IPS-NIHi7 (cell line): ENCODE data around the gene TGM4.
"Not testable (repeated sequence)": the region's sequence is repeated elsewhere in the genome, so short reads cannot be mapped to it uniquely, and the experiment has no call there.

ENCODE experiments used
- DNase-seq: peaks from one replicate; pipeline ENCODE4 v3.0.0; 2012; ENCODE audit warnings: mixed read lengths; ENCODE audit errors: extremely low spot score

TGM4 gene

DNA sequence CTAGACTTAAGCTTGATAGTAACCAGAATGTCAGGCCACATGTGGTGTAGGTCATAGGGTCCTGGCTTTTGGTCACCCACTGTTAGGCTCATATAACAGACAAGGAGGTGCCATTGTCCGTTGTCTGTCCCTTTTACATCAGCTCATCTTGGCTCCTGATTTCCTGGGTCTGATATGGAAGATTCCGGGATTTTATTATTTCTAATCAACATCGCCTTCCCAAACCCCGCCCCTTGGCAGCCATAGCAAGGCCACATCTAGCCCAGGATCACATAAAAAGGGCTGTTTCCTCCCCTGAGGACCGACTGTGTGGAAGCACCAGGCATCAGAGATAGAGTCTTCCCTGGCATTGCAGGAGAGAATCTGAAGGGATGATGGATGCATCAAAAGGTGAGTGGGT, at the start of gene TGM4:
TGM4 (plus strand) TSS at position 301 of the 400 bp plus-strand sequence; CDS start at position 372, 71 bp downstream.
- DNase-seq, result no peak

DNA sequence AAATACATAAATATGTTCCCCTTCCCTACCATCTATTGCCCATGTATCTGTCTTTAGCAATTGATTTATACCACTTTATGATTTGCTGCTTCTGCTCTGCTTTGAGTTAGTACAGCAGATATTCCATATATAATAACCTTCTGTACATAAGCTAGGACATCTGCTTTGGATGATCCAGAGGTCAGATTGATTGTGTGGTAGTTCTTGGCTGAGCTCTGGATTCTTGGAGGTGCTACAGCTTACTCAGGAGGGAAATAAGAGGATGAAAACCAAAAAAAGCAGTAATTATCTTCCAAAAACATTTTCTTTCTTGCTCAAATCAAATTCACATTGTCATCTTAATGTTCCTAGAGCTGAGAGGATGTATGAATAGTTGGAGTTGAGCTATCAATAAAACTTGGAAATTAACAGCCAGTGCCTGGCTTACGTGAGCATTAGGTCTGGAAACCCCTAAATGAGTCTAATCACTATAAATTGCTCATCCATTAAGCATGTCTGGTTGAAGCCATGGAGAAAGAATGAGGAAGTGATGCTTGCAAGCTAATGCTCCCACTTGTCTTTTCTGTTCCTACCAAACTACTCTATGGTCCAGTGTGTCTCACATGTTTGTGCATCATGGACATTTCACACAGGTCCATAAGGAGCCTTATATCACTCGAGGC, 49.0 kb upstream of the TGM4 start:
- DNase-seq, result no peak

DNA sequence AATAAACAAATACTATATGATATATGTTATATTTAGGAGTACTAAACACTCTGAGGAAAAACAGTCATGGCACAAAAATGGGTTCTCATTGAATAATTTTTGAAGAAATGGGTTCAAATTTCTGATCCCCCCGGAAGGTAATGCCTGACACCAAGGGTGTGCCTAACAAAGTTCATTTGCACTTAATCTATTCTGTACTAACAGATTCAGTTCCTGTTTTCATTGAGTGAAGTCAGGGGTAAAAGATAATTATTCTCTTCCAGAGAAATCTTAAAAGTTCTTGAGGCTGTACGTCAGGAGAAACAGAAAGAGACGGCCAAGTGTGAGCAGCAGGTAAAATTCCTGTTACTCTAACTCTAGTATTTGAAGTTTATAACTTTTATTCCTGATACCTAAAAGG, 47.2 kb upstream of the TGM4 start:
- no peak for DNase-seq

DNA sequence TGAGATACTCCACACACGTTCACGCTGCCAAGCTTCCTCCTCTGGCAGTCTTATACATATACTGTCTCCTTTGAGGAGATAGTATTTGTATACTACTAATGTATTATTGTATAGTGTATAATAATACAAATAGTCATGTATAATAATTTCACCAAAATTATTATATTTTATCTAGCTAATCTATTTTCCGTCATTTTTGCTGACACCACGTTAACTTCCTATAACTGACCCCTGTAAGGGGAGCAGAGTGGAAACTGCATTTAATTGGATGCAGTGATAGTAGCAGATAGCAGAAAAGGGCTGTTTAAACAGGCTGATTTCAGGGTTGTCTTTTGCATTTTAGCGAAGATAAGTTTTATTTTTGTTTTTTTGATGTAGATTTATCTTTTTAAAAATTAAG, 43.2 kb upstream of the TGM4 start:
- DNase-seq, result no peak

DNA sequence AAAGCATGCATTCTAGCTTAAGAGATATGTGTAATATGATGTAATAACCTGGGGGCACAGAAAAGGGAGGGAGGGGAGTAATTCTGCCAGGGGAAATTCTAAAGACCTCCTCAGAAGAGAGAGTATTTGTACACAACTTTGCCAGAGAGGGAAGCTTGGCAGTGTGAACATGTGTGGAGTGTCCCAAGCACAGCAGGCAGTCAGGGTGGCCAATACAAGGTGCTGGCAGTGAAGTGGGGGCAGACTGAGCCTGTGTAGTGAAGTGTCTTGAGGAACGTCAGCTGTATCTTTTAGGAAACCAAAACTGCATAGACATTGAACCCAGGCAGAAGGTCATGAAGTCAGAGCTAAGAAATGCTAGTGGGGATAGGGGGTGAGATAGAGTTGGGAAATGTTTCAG, 42.4 kb upstream of the TGM4 start:
- no peak for DNase-seq

DNA sequence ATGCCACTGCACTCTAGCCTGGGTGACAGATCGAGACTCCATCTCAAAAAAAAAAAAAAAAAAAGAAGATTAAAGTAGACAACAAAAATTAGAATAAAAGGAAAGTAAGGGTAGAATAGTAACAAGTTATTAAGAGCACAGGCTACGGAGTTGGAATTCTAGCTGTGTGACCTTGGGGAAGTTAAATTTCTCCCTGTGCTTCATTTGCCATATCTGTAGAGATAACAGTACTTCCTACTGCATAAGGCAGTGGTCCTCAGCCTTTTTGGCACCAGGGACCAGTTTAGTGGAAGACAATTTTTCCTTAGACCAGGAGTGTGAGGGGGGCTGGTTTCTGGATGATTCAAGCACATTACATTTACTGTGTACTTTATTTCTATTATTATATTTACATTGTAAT, 41.4 kb upstream of the TGM4 start:
- no peak for DNase-seq

DNA sequence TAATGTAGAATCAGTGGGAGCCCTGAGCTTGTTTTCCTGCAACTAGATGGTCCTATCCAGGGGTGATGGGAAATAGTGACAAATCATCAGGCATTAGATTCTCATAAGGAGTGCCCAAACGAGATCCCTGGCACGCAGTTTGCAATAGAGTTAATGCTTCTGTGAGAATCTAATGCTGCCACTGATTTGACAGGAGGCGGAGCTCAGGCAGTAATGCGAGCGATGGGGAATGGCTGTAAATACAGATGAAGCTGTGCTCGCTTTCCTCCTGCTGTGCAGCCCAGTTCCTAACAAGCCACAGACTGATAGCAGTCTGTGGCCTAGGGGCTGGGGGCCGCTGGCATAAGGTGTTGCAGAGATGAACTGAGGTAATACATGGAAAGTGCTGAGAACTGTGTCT, 41.0 kb upstream of the TGM4 start:
- DNase-seq, result no peak

DNA sequence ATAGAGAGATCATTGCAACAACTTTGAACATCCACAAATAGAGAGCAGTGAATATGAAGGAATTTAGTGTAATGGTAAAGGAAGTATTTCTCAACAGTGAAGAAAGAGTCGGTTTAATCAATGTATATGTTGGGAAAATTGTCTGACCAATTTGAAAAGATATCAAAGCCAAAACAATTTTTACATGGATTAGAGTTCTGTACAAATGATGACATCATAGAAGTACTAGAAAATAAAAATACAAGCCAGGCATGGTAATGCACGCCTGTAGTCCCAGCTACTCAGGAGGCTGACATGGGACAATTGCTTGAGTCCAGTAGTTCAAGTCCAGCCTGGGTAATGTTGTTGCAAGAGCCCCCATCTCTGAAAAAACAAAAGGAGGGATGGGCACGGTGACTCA, 38.7 kb upstream of the TGM4 start:
- no peak for DNase-seq

DNA sequence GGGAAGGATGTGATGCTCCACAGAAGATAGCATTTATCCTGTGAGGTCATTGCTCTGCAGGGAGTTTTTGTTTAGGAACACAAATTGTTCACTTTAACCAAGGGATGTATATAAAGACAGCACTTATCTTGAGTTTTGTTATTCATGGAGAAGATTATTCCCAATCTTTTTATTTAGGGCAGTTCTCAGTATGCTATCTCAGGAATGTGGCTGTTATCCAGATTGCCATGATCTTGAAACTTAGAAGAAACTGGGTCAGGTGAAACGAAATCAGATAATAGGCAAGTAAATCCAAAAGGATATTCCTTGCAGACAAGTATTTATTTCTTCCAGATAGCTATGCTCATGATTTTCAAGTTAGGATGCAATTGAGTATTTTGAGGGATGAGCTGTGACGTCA, 32.0 kb upstream of the TGM4 start:
- no peak for DNase-seq

DNA sequence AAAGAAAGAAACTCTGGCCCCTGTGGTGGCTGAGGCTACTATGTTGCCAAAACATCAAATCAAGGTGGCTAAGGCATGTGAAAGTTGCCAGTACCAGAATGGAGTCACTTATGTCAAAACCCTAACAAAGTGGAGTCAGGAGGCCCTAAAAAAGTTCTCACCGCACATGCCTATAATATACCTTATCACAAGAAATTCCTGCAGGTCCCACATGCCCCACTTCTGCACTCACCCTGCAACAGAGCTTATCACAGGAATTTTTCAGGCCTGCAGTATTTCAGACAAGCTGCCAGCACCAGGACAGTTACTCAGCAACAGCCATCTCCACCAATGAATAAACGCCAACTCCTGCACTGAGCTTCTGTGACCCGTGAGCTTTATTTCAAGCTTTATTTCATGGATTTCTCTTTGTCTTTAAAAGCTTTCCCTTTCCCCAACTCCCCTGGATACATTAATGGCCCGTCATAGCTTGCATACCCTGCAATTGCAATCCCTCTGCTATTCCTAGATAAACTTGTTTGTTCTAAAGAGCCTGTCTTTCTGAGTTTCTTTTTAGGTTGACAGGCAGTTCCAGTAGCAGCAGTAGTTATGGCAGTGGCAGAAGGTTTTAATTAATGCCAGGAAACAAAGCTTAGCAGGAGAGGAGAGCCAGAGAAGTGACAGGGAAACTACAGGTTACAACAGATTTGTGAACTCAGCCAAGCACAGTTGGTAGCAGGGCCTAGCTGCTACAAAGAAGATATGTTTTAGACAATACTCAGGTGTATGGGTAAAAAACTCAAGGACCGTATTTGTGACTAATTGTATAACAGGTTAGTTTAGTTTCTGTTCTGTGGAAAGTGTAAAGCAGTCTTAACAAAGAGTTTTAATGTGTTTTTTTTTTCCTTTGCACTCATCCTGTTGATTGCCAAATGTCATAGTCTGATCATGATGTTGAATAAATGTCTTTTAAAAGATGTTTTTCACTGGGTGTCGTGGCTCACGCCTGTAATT, 28.6 kb upstream of the TGM4 start:
- no peak for DNase-seq

DNA sequence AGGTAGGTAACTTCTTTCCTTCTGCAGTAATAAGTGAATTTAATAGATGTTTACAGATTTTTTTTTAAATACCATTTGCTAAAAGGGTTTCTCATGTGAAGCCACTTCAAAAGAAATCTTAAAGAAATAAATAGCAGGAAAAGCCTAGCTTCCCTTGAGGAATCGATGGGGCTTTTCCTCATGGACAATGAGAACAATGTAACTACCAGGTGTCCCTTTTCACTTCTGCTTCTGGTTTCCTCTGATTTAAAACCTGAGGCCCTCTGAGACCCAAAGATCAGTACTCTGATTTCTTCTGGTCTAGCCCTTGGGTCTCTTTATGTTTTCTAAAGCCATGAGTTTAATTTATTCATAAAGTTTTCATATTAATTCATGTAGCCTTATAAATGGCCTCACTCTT, 25.8 kb upstream of the TGM4 start:
- no peak for DNase-seq

DNA sequence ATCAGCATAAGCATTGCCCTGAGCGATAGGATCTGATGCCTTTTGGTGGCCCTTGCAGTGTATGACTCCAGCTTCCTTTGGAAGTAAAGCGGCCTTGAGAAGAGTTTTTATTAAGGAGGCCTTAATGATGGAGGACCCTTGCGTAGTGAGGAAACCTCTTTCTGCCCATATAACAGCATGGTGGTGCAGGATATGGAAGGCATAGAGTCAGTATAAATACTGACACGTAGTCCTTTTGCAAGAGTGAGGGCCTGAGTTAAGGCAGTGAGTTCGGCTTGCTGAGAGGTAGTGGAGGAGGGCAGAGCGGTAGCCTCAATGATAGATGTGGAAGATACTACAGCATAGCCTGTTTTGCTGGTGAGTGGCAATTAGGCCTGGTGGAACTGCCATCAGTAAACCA, 17.7 kb upstream of the TGM4 start:
- not testable (repeated sequence) for DNase-seq

DNA sequence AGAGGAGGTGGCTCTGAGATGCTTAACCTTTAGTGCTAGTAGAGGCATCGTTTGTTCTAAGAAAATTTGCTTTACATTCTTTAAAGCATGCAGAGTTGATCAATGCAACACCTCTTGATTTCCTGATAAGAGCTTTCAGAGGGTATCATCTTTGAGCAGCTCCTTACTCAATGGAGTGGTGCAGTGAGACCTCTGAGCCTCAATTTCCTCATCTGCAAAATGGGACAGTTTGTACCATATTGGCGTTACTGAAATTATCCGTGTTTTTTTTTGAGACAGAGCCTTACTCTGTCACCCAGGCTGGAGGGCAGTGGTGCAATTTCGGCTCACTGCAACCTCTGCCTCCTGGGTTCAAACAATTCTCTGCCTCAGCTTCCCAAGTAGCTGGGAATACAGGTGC, 14.3 kb upstream of the TGM4 start:
- no peak for DNase-seq

DNA sequence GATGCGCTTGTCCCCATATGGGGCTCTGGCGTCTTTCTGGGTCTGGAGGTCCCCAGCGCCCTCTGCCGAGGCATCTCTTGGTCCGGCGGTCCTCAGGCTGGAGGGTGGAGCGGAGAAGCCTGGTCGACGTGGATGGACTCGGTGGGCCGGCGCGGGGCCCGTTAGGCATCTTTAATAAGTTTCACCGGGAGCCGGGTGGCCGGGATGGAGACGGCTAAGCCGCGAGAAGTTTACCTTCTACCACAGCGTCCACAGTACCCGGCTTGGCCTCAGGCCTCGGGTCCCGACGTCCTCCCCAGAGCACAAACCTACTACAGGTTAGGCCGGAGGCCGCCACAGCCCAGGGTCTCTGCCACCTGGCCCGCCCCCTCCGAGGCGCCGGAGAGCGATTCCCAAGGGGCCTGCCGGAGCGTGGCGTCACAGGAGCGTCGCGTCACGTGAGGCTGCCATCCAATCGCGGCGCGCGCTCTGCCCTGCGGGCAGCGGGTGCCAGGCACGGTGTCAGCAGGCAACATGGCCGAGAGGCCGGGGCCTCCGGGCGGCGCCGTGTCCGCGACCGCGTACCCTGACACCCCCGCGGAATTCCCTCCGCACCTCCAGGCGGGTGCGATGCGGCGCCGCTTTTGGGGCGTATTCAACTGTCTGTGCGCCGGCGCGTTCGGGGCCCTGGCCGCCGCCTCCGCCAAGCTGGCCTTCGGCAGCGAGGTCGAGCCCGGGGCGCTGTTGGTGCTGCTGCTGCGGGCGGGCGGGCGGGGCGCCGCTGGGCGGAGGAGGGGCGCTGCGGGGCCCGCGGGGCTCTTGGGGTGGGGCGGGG, 12.8 kb upstream of the TGM4 start, which contains the start of gene TMEM42:
TMEM42 (plus strand) TSS at position 501 of the 814 bp plus-strand sequence; CDS start at position 514, 13 bp downstream.
- DNase-seq, result peak; percentile 98

DNA sequence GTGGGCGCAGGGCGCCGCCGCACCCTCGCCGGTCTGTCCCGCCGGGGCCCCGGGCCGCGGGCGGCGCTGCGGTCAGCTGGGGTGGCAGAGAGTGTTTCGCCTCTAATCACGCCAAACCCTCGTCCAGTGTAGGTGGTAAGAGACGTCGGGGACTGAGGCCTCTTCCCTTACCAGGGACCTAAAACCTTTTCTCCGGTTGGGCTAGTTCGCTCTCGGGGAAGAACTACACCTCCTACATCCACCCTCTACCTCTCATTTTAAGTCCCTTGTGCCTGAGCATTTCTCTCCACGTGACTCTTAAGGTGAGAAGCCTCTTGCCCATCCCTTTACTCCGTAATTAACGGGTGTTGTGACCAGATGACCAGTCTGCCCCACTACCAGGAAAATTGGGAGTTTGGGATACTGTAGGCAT, 12.2 kb upstream of the TGM4 start:
- peak; percentile 70 for DNase-seq

DNA sequence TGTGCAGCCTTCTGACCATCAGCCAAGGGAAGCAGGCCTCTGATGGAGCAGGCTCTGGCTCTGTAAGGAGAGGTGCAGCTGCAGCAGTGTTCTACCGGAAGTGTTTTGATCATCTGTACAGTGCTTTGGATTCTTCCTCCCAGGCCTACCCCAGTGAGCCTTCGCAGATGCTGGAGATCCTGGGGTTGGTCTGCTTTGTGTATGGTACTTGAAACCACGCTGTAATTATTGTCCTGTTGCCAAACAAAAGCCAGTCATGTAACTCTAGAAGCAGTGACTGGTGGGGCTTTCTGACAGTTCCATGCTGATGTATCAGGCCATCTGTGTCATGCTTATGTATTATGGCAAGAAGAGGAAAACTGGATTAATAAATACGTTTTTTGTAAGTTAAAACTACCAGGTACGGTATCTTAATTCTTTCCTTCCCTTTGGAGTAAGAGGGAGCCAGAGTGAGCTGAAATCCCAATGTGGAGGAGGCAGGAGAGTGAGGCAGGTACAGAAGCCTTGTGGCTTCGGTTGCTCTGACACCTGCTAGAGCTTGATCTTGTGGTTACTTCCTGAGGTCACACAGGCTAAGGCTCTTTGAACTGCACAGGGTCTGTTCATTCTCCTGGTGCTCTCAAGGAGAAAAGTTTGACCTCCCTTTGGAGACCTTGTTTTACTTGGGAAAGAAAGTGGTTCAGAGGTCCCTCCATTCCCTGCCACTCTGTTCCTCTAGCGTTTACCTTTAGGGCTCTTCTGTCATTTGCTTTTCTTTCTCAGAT, 9.0 kb upstream of the TGM4 start:
- no peak for DNase-seq

DNA sequence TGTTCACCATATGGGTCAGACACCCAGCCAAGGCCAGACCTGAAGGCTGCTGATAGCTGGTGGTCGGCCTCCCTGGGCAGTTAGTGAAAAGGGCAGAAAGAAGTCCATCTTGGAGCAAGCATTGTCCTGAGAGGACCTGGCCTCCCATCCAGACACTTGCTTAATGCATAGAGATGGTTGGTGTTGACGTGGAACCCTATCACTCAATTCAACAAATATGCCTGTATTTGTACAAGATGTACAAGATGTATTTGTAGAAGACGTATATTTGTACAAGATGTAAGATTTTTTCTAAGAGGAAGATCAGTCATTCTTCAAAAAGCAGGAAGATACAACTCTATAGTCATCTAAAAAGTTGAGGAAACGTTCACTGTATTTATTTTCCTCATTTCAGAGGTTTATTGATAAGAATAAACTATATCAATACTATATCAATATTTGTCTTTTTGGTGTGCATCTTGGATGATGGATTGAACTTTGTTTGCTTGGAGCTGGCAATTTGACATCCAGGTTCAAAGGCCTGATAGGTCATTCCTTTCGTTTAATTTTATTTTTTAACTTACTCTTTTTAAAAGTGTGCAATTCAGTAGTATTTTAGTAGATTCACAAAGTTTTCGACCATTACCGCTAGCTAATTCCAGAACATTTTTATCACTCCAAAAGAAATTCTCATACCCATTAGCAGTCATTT, 6.8 kb upstream of the TGM4 start:
- no peak for DNase-seq

DNA sequence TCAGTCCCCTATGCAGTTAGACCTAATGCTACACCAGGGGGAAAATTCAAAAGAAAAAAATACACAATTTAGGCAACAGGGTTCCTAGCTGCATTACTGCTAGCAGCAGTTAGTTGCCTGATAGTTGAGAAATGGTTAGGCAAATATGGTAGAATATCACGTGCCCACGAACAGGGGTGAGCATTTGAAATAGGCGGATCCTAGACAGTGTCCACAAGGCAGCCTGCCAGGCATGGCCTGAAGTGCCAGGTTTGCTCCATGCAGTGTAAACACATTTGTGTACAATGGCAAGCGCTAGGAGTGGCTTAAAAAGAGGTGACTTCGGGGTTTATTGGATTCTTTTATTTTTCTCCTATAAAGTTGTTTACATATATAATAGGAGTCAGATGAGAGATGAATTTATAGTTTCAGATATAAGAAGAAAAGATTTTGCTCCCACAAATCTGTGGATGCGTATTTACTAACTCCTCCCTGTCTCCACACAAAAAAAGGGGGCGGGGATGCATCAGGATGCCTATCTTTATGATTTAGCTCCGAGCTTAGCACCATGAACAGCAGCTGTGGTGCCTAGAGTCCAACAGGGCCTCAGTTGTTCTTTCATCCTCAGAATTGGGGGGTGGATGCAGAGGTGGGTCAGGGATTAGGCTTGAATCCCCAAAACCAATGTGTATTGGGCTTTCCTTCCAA, 3.9 kb upstream of the TGM4 start:
- DNase-seq, result no peak

DNA sequence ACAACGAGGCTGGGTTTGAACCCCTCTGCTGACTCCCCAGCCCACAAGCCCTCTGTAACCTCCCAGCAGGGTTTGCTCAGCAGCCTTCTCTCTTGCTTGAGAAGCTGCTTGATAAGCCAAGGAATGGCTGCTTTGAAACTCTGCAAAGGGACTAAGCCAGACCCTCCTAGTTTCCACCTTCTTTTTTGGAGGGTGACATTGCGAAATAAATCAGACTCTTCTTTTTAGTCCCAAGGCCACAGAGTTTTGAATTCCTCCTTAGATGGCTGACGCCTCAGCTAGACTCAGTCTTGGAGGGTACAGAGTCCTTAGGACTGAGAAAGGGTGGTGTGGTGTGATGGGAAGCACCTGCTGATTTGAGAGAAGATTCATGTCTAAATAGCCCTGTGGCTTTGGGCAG, 1.2 kb downstream of the TGM4 start:
- DNase-seq, result no peak

DNA sequence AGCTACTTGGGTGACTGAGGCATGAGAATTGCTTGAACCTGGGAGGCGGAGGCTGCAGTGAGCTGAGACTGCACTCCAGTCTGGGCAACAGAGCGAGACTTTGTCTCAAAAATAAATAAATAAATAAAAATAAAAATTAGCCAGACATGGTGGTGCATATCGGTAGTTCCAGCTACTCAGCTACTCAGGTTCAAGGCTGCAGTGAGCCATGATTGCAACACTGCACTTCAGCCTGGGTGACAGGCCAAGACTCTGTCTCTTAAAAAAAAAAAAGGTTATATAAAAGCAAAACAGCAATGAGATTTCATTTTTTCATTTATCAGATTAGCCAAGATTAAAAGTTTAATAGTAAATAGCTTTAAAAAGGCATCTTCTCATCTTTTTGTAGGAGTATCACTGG, 2.9 kb downstream of the TGM4 start:
- DNase-seq, result no peak
